ENCODE results near the gene SCART1.
"Not testable (repeated sequence)": the region's sequence is repeated elsewhere in the genome, so short reads cannot be mapped to it uniquely, and the experiment has no call there.

The SCART1 gene

DNA sequence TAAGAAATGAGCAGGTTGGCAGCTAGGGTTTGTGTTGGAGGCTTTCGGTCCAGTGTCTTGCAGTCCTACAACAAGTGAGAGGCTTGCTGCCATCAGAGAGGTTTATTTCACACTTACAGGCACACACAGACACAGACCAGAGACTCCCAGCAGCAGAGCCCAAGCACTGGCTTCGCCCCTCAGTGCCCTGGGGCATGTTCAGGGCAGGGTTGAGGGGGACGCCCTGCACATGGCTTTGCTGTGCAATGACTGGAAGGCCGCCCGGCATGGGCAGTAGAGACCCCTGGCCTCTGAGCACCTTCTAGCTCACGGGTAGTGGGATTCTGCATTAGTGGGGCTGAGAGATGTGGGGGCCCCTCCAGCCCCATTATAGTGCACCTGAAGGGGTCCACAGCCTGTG, 33.2 kb upstream of the SCART1 start:
- Histone ChIP-seq H3K27ac (ENCODE audit: low read length) (no peak overlapping the region), H3K9me3 (ENCODE audit: control insufficient read depth in 1 of 2, low read length in 2 of 2) (no peaks in the 10 kb centered on the region)

GRCh38 chr10:133421336-133422222, 32.2 kb upstream of the SCART1 start:
- Histone ChIP-seq H3K36me3 (ENCODE audit: control insufficient read depth in 1 of 2, insufficient read depth in 2 of 2, low read length in 2 of 2) (peaks cover 9 to 26% of the 10 kb centered on the region in 2 donors), H3K27ac (ENCODE audit: low read length) (no peak overlapping the region)

More for the DNA sequence above, 33.2 kb upstream of the SCART1 start:
- peaks cover 0 to 4% of the 10 kb centered on the region in 2 donors for H3K4me1 ChIP-seq (ENCODE audit: control insufficient read depth in 1 of 2, insufficient read depth in 2 of 2, low read length in 2 of 2)
- peaks cover 10 to 30% of the 10 kb centered on the region in 2 donors for H3K36me3 ChIP-seq (ENCODE audit: control insufficient read depth in 1 of 2, insufficient read depth in 2 of 2, low read length in 2 of 2)
- no peaks in the 10 kb centered on the region for H3K27me3 ChIP-seq (ENCODE audit: low read depth, low read length)
- H3K4me3 ChIP-seq (ENCODE audit: low read depth in 1 of 2, low read length in 2 of 2): no peak overlapping the region

DNA sequence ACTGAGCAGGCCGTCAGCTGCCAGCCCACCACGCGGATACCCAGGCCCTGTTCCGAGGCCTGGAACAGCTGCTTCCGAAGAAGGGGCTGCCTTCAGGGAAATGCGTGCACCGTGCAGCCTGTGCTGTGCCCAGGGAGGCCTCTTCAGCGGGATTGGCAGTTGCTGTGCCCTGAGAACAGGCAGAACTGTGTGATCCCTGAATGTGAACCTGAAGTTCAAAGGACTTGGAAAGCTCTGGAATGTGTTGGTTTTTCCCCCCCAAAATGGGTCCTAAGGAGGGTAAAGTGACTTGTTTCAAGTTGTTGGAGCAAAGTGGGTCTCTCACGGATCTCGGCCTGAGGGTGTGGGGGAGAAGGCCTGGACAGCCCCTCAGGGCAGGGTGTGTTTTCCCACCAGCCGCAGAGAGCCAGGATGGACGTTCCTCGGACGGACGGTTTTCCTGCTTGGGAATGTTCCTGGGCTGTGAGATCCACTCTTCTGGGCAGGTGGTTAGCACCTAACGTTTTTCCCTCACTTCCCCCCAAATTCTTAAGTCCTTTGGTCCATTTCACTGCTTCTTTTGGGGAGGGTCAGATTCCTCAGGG, 31.4 kb upstream of the SCART1 start:
- peaks cover 9 to 26% of the 10 kb centered on the region in 2 donors for H3K36me3 ChIP-seq (ENCODE audit: control insufficient read depth in 1 of 2, insufficient read depth in 2 of 2, low read length in 2 of 2)
- H3K27me3 ChIP-seq (ENCODE audit: low read depth, low read length): no peaks in the 10 kb centered on the region
- no peaks in the 10 kb centered on the region for H3K9me3 ChIP-seq (ENCODE audit: control insufficient read depth in 1 of 2, low read length in 2 of 2)
- H3K4me3 ChIP-seq (ENCODE audit: low read depth in 1 of 2, low read length in 2 of 2): no peak overlapping the region
- H3K27ac ChIP-seq (ENCODE audit: low read length): no peak overlapping the region
- peaks cover 0 to 4% of the 10 kb centered on the region in 2 donors for H3K4me1 ChIP-seq (ENCODE audit: control insufficient read depth in 1 of 2, insufficient read depth in 2 of 2, low read length in 2 of 2)

More at GRCh38 chr10:133421336-133422222, 32.2 kb upstream of the SCART1 start:
- Histone ChIP-seq H3K4me1 (ENCODE audit: control insufficient read depth in 1 of 2, insufficient read depth in 2 of 2, low read length in 2 of 2) (peaks cover 0 to 4% of the 10 kb centered on the region in 2 donors), H3K9me3 (ENCODE audit: control insufficient read depth in 1 of 2, low read length in 2 of 2) (no peaks in the 10 kb centered on the region), H3K27me3 (ENCODE audit: low read depth, low read length) (no peaks in the 10 kb centered on the region), H3K4me3 (ENCODE audit: low read depth in 1 of 2, low read length in 2 of 2) (no peak overlapping the region)

- peaks cover 0 to 4% of the 10 kb centered on the region in 2 donors for H3K4me1 ChIP-seq (ENCODE audit: control insufficient read depth in 1 of 2, insufficient read depth in 2 of 2, low read length in 2 of 2)
- no peaks in the 10 kb centered on the region for H3K27me3 ChIP-seq (ENCODE audit: low read depth, low read length)
- H3K36me3 ChIP-seq (ENCODE audit: control insufficient read depth in 1 of 2, insufficient read depth in 2 of 2, low read length in 2 of 2): peaks cover 9 to 26% of the 10 kb centered on the region in 2 donors
- no peak overlapping the region for H3K27ac ChIP-seq (ENCODE audit: low read length)
- no peaks in the 10 kb centered on the region for H3K9me3 ChIP-seq (ENCODE audit: control insufficient read depth in 1 of 2, low read length in 2 of 2)
- H3K4me3 ChIP-seq (ENCODE audit: low read depth in 1 of 2, low read length in 2 of 2): no peak overlapping the region
Measured at GRCh38 chr10:133422807-133423771, 30.7 kb upstream of the SCART1 start.

DNA sequence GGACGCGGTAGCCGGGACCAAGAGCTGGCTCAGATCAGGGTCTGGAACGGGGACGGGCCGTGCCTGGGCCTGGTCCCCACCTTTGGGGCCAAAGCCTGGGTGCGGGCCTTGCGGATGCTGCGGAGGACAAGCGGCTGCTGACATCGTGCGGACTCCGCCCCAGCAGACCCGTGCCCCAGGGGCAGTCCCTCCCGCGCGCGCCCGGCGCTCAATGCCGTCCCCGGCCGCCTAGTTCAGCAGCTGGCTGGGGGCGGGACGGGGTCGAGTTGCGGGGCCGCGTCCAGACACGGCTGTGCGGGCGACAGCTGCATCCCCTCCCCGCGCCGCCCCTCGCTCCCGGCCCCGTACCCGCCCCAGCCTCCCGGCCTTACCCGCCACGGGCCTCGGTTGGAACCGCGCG, 29.6 kb upstream of the SCART1 start:
- not testable (repeated sequence) for H3K27ac ChIP-seq (ENCODE audit: low read length)

DNA sequence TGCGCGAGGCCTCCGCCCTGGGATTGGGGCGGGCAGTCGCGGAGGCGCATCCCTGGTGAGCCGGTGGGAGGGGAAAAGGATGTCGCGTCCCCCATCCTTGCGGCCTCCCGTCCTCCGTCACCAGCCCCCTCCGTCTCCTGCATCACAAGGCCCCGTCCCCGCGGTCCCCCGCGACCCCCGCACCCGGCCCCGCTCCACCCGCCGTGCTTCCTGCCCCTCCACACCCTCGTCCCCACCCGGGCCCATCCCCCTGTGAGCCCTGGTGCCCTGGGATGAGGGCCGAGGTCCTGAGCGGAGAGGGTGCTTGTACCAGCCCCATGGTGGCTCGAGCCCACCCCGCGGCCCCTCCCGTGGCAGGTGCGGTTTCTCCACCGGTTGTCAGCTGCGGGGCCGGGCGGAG, 29.1 kb upstream of the SCART1 start, which contains the start of gene SPRN:
SPRN (minus strand) TSS at position 25 of the 400 bp plus-strand sequence. CDS start 944 bp downstream, outside the sequence.
- H3K4me3 ChIP-seq (ENCODE audit: low read depth in 1 of 2, low read length in 2 of 2); H3K27me3 ChIP-seq (ENCODE audit: low read depth, low read length); H3K27ac ChIP-seq (ENCODE audit: low read length); H3K4me1 ChIP-seq (ENCODE audit: control insufficient read depth in 1 of 2, insufficient read depth in 2 of 2, low read length in 2 of 2); H3K9me3 ChIP-seq (ENCODE audit: control insufficient read depth in 1 of 2, low read length in 2 of 2): not testable (repeated sequence)
- H3K36me3 ChIP-seq (ENCODE audit: control insufficient read depth in 1 of 2, insufficient read depth in 2 of 2, low read length in 2 of 2): peaks cover 9 to 17% of the 10 kb centered on the region in 2 donors

More for the DNA sequence above, 29.6 kb upstream of the SCART1 start:
- peaks cover 9 to 22% of the 10 kb centered on the region in 2 donors for H3K36me3 ChIP-seq (ENCODE audit: control insufficient read depth in 1 of 2, insufficient read depth in 2 of 2, low read length in 2 of 2)
- not testable (repeated sequence) for H3K9me3 ChIP-seq (ENCODE audit: control insufficient read depth in 1 of 2, low read length in 2 of 2); H3K4me3 ChIP-seq (ENCODE audit: low read depth in 1 of 2, low read length in 2 of 2); H3K4me1 ChIP-seq (ENCODE audit: control insufficient read depth in 1 of 2, insufficient read depth in 2 of 2, low read length in 2 of 2); H3K27me3 ChIP-seq (ENCODE audit: low read depth, low read length)

DNA sequence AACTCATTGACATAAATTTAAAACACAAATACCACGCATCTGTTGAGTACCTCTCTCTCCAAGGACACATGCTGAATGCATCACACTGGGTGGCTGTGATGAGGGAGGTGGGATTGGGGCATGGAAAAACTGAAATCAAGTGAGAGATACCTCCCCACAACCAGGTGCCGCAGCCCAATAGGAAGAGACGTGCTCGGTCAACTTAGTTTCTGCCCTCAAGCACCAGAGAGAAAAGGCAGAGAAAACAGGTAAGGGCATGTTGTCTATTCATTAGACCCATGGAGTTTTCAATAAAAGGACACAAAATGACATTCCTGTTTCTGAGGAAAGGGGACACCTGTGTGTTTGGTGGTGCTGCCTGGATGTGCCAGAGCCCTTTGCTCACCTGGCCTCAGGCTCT, 24.2 kb upstream of the SCART1 start:
- not testable (repeated sequence) for H3K27ac ChIP-seq (ENCODE audit: low read length); H3K4me3 ChIP-seq (ENCODE audit: low read depth in 1 of 2, low read length in 2 of 2); H3K9me3 ChIP-seq (ENCODE audit: control insufficient read depth in 1 of 2, low read length in 2 of 2)

DNA sequence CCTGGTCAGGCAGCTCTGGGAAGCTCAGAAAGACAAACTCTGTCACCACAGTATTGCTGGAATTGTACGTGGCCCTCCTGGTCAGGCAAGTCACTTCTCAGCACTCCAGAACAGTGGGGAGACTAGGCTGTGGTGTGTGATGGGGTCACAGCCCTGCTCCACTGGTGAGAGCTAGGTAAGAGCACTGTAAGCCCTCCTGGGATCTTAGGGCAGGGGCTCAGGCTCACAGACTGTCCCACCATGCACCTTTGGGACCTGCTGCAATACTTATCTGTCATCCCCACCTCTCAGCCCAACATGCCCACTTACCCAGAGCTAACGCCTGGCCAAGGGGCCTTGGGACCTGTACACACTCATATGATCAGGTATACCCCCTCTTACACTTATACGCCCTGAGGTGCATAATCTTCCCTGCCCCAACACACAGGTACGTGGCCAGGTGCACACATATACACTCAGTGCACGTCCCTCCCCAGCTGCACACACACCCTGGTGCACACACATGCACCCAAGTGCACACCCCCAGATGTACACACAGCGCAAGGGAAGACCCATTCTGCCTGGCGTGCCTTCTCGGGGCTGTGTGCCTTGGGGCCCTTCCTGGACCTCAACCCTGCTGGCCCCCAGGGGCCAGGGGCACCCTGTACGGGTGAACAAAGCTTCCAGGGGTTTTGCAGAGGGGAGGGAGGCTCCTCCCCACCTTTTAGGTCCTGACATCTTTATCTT, 21.7 kb upstream of the SCART1 start:
- H3K9me3 ChIP-seq (ENCODE audit: control insufficient read depth in 1 of 2, low read length in 2 of 2); H3K27me3 ChIP-seq (ENCODE audit: low read depth, low read length); H3K27ac ChIP-seq (ENCODE audit: low read length); H3K36me3 ChIP-seq (ENCODE audit: control insufficient read depth in 1 of 2, insufficient read depth in 2 of 2, low read length in 2 of 2); H3K4me3 ChIP-seq (ENCODE audit: low read depth in 1 of 2, low read length in 2 of 2); H3K4me1 ChIP-seq (ENCODE audit: control insufficient read depth in 1 of 2, insufficient read depth in 2 of 2, low read length in 2 of 2): not testable (repeated sequence)

More for the DNA sequence above, 24.2 kb upstream of the SCART1 start:
- not testable (repeated sequence) for H3K27me3 ChIP-seq (ENCODE audit: low read depth, low read length); H3K4me1 ChIP-seq (ENCODE audit: control insufficient read depth in 1 of 2, insufficient read depth in 2 of 2, low read length in 2 of 2); H3K36me3 ChIP-seq (ENCODE audit: control insufficient read depth in 1 of 2, insufficient read depth in 2 of 2, low read length in 2 of 2)

DNA sequence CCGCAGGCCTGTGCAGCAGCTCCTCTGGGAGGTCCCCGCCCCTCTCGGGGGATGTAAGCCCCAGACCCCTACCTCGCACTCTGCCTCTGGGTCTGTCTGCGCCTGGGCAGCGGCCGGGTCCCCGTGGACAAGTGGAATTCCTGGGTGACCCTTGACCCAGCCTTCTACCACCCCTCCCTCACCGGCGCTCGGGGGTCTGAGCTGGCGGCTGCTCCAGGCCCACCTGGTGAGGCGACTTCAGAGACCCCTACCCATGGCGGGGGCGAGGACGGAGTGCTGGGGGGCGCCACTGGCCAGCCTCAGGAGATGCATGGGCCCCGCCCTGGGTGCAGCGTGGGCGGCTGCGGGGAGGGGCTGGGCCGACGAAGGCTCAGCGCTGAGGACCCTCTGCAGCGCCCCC, 21.0 kb upstream of the SCART1 start:
- H3K4me1 ChIP-seq (ENCODE audit: control insufficient read depth in 1 of 2, insufficient read depth in 2 of 2, low read length in 2 of 2); H3K4me3 ChIP-seq (ENCODE audit: low read depth in 1 of 2, low read length in 2 of 2); H3K36me3 ChIP-seq (ENCODE audit: control insufficient read depth in 1 of 2, insufficient read depth in 2 of 2, low read length in 2 of 2); H3K27ac ChIP-seq (ENCODE audit: low read length); H3K9me3 ChIP-seq (ENCODE audit: control insufficient read depth in 1 of 2, low read length in 2 of 2); H3K27me3 ChIP-seq (ENCODE audit: low read depth, low read length): not testable (repeated sequence)

DNA sequence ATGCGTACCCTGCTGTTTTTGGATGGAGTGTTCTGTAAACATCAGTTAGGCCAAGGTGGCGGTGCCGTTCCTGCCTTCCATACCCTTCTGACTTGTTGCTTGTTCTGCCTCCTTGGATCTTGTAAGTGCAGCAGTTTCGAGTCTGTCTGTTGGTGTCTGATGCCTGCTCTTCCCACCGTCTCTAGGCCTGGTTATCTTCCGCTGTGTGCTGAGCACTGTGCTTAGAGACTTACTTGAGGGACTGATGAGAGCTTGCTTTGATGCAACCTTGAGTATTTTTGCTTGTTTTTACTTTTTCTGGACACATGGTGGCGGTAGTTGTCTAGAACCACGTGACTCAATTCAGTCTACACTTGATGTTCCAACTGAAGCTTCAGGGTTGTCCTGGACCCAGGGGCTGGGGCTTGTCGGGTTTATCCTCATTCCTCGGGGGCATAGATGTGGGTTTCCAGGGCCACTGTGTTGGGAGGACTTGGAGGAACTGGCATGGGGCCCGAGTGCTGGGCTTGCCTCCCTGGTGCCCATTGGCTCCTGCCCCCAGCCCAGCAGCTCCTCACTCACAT, 15.0 kb upstream of the SCART1 start:
- H3K9me3 ChIP-seq (ENCODE audit: control insufficient read depth in 1 of 2, low read length in 2 of 2): no peaks in the 10 kb centered on the region
- peaks cover 4% of the 10 kb centered on the region in 2 donors for H3K36me3 ChIP-seq (ENCODE audit: control insufficient read depth in 1 of 2, insufficient read depth in 2 of 2, low read length in 2 of 2)
- H3K4me1 ChIP-seq (ENCODE audit: control insufficient read depth in 1 of 2, insufficient read depth in 2 of 2, low read length in 2 of 2): no peaks in the 10 kb centered on the region
- no peaks in the 10 kb centered on the region for H3K27me3 ChIP-seq (ENCODE audit: low read depth, low read length)
- H3K4me3 ChIP-seq (ENCODE audit: low read depth in 1 of 2, low read length in 2 of 2): no peak overlapping the region
- H3K27ac ChIP-seq (ENCODE audit: low read length): no peak overlapping the region

Data from muscle layer of duodenum (tissue), 2 donors.